ENCODE data around the gene GAS6. TPM values are rescaled to one million over a fixed set of nuclear protein-coding genes. Genes with fewer than 3 reads are reported as not detected.

The GAS6 gene
- total RNA-seq, 1 experiment from 2014 or later = 28.1 TPM

DNA sequence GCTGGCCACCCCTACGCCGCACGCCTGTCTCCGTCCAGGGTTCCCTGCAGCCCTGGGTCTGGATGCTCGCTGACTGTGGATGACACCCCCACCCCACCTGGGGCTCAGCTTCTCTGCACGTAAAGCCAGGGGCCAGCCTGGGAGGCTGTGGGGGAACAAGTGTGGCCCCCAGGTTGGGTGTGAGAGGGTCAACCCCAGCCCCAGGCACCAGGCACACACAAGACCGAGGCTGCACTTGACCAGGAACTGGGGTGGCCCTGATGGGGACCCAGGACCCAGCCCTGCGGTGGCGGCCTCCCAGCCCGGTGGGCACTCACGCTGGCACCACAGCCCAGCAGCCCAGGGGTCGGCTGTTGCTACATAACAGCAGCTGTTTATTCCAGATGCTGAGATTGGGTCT is 41.6 kb downstream of the GAS6 start:
- CTCF ChIA-PET = no interaction called here
- ATAC-seq = no peak
- no peak for DNase-seq (ENCODE audit: low read depth, low spot score)
- Histone ChIP-seq H3K27ac (ENCODE audit: low read length) (no peak overlapping the region), H3K36me3 (ENCODE audit: control insufficient read depth, insufficient read depth, low read length) (no peaks in the 10 kb centered on the region), H3K27me3 (ENCODE audit: control insufficient read depth, insufficient read depth, low read length) (no peaks in the 10 kb centered on the region), H3K9me3 (ENCODE audit: control insufficient read depth, insufficient read depth, low read depth, low read length) (no peaks in the 10 kb centered on the region), H3K4me1 (ENCODE audit: control insufficient read depth, insufficient read depth, low read length) (peaks cover 12% of the 10 kb centered on the region), H3K4me3 (ENCODE audit: low read depth in 2 of 2, low read length in 2 of 2) (no peak overlapping the region)
- TF ChIP-seq CTCF (IDR thresholded peaks at IDR 0.05) (no peak), TCF7L2 (IDR thresholded peaks at IDR 0.05; ENCODE audit: low read depth, low read length) (no peak)
- in situ Hi-C loops (cut with HindIII; ENCODE audit: low pct_unique_long_range_greater_than_20kb, low sequenced_read_pairs) (no loop called here), intact Hi-C loops (cut with micrococcal nuclease; ENCODE audit: unreplicated experiment) (no loop called here)
- no TSS peak for BruUV-seq (replicated peaks)
- POLR2A ChIA-PET = no interaction called here

GRCh38 chr13:113821847-113822246 is 42.0 kb downstream of the GAS6 start:
- no peaks in the 10 kb centered on the region for H3K9me3 ChIP-seq (ENCODE audit: control insufficient read depth, insufficient read depth, low read depth, low read length)
- H3K36me3 ChIP-seq (ENCODE audit: control insufficient read depth, insufficient read depth, low read length) = no peaks in the 10 kb centered on the region
- H3K27ac ChIP-seq (ENCODE audit: low read length) = no peak overlapping the region
- H3K27me3 ChIP-seq (ENCODE audit: control insufficient read depth, insufficient read depth, low read length) = no peaks in the 10 kb centered on the region
- no peak overlapping the region for H3K4me3 ChIP-seq (ENCODE audit: low read depth in 2 of 2, low read length in 2 of 2)
- CTCF ChIA-PET = no interaction called here
- no peak for TF ChIP-seq TCF7L2 (IDR thresholded peaks at IDR 0.05; ENCODE audit: low read depth, low read length)
- no peak for TF ChIP-seq CTCF (IDR thresholded peaks at IDR 0.05)
- no peak for TF ChIP-seq SIN3A (IDR thresholded peaks at IDR 0.05; ENCODE audit: borderline replicate concordance, insufficient read depth, low read depth, low read length)
- TF ChIP-seq POLR2AphosphoS5 (IDR thresholded peaks at IDR 0.05; ENCODE audit: low read depth, low read length) = no peak
- TF ChIP-seq, protein P1, sequence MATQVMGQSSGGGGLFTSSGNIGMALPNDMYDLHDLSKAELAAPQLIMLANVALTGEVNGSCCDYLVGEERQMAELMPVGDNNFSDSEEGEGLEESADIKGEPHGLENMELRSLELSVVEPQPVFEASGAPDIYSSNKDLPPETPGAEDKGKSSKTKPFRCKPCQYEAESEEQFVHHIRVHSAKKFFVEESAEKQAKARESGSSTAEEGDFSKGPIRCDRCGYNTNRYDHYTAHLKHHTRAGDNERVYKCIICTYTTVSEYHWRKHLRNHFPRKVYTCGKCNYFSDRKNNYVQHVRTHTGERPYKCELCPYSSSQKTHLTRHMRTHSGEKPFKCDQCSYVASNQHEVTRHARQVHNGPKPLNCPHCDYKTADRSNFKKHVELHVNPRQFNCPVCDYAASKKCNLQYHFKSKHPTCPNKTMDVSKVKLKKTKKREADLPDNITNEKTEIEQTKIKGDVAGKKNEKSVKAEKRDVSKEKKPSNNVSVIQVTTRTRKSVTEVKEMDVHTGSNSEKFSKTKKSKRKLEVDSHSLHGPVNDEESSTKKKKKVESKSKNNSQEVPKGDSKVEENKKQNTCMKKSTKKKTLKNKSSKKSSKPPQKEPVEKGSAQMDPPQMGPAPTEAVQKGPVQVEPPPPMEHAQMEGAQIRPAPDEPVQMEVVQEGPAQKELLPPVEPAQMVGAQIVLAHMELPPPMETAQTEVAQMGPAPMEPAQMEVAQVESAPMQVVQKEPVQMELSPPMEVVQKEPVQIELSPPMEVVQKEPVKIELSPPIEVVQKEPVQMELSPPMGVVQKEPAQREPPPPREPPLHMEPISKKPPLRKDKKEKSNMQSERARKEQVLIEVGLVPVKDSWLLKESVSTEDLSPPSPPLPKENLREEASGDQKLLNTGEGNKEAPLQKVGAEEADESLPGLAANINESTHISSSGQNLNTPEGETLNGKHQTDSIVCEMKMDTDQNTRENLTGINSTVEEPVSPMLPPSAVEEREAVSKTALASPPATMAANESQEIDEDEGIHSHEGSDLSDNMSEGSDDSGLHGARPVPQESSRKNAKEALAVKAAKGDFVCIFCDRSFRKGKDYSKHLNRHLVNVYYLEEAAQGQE (IDR thresholded peaks at IDR 0.05; ENCODE audit: insufficient read depth in 1 of 2, low read depth in 2 of 2, low read length in 1 of 2) = no peak
- DNase-seq (ENCODE audit: low read depth, low spot score) = no peak
- intact Hi-C loops (cut with micrococcal nuclease; ENCODE audit: unreplicated experiment) = no loop called here
- no TSS peak for BruUV-seq (replicated peaks)
- in situ Hi-C loops (cut with HindIII; ENCODE audit: low pct_unique_long_range_greater_than_20kb, low sequenced_read_pairs) = no loop called here
- POLR2A ChIA-PET = no interaction called here
- peaks cover 12% of the 10 kb centered on the region for H3K4me1 ChIP-seq (ENCODE audit: control insufficient read depth, insufficient read depth, low read length)
- no peak for ATAC-seq
